GM15510 (cell line): ENCODE results near the gene FNDC3B.

ENCODE experiments used
- POLR2A ChIP-seq: IDR thresholded peaks from 3 replicates; pipeline ENCODE4 v1.6.1; 2011; ENCODE audit warnings: borderline replicate concordance; ENCODE audit not compliant: insufficient read length; ENCODE audit errors: extremely low read depth

FNDC3B gene

DNA sequence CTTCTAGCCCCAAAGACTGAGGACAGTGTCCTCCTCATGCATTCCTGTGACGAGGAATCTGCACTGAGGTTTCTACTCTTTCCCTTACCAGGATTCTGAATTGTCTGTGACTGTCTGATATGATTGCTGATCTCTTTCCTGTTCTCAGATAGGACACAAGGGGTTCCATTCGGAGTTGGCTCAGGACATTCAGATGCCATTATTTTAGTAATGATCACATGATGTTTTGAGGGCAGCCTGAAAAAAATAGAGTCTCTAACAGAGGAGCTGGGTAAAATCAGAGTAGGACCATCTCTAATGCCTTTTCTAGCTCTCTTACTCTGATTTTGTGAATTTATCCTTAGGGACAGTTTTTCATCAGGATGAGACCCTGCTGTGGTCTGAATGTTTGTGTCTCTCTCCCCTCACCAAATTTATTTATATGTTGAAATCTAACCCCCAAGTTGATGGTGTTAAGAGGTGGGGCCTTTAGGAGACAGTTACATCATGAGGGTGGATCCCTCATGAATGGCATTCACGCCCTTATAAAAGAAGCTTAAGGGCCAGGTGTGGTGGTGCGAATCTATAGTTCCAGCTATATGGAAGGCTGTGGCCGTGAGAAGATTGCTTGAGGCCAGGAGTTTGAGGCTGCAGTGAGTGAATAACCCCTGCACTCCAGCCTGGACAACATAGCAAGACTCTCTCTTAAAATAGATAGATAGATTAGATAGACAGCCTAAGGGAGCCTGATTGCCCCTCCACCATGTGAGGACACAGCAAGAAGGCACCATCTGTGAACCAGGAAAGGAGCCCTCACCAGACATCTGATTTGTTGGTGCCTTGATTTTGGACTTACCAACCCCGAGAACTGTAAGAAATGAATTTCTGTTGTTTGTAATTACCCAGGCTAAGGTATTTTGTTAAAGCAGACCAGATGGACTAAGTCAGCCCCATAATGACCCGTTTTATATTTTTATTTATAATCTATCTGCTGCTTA, 24.4 kb downstream of the FNDC3B start:
- no peak for TF ChIP-seq POLR2A

DNA sequence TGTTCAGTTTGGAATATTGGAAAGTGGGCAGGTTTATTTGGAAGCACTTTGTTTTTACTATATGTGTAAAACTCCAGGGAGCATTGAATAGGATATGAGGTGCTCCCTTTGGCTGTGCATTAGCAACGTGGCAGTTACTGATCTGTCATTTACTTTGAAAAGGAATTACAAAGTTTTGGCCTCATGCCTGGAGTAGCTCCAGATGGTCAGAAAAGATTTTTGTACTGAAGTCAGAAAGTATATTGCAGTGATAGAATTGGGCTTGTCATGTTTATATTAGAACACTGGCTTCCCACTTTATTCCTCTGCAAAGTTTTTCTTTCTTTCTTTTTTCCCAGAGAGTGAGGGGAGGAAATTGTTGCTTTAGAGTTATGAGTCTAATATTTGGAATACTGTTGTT, 26.1 kb downstream of the FNDC3B start:
- TF ChIP-seq POLR2A = no peak

DNA sequence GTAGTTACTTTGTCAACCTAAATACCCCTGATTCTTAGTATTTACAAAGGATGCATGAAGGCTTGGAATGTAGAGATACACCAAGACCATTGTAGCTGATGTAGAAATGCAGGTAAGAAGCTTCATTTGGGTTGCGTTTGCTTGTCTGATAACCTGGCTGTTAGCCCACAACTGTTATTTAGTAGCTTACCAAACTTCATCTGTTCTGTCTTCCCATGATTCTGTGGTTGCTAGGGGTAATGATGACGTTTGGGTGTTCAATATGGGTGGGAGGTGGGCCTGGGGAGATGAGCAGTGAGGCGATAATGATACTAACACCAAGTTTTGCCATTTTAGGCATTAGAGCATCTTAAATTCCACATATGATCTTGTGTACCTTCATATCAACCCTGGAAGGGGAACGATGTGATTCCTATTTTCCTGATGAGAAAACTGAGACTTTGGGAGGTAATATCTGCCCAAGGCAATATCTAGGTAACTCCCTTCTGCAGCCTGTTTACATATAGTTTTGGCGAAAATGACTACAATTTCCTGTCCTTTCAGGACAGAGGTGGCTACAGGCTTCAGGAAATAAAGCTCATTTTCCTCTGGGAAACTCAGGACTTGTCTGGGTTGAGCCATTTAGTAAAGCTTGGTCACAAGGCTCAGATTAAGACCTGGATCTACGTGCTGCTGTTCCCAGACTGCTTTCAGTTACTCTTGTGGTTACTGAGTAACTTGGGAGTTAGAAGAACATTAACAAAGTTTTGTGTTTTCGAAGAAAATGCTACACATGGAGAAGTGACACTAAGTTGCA, 26.8 kb downstream of the FNDC3B start:
- TF ChIP-seq POLR2A = no peak

DNA sequence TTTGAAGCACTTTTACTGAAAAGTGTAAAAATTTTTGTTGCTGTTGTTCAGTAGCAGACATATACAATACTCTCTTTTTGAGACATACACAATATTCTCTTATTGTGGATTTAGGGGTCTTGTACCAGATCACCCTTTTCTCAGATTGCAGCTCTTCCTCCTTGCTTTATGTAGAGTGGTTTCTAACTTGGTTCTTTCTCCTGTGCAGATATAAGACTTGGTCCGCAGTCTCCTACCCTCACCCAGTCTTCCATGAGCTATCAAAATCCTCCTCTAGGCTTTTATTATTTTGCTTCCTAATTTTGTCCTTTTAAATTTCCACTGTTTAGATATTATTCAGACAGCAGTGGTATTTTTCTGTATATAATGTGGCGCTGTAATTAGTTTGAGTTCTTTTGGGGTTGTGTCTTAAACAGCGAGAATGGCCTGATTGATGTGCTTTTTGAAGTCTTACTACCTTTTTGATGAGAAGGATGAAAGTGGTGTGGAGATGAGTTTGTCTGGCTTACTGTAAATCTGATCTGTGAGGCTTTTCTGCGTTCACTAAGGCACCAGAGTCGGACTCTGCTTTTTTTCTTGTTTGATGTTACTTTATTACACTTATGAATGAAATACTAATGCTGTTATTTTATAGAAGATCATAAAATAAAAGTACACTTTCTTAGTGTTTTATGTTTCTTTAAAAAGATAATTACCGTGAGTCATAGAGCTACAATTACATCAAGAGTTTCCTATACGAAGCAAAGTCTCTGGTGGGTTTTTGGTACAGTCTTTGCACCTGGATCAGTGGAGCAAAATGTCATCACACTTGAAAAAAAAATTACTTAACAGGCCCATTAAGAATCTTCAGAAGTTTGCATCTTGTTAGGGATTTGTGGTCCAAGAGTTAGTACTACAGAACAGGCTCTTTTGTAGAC, 27.8 kb downstream of the FNDC3B start:
- TF ChIP-seq POLR2A = no peak

DNA sequence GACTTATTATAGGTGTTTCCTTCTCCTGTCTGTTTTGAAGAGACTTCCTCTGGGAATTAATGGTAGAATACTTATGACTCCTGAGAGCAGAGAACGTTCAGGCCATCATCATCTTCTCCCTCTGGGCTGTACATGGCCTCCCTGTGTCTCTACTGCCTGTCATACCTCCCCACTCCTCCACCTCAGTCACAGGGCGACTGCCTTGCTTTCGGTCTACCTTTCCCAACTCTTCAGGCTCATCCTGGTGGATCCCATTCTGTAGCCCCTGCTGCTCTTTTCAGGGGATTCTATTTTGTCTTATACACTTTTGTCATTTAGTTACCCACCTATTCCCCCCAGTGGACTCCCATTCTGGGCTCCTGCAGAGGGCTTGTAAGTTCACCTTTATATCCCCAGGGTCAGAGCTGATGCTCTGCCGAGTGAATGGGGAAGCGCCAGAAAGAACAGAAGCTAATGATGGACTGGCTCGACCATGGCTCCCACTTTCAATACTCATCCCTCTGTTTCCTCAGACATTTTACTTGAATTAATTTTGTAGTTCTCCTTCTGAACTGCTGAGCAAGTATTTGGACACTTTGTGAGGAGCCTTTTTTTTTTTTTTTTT, 28.6 kb downstream of the FNDC3B start:
- TF ChIP-seq POLR2A = no peak

DNA sequence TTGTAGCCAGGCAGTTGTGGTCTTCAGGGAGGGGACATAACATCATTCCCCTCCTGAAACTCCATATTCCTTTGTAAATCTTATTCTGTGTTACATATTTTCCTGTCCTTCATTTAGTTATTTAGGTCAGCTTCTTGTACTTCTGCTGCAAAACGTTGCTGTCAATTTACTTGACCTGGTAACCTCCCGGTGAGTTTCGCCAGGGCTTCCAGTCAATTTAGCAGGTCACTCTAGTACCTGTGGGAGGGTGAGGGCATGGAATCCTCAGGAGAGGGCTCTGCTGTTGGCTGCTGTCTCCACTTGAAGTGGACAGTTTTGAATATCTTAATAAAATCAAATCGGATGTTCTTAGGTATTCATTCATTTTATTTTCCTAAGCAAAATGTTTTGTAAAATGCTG, 29.6 kb downstream of the FNDC3B start:
- TF ChIP-seq POLR2A = no peak

DNA sequence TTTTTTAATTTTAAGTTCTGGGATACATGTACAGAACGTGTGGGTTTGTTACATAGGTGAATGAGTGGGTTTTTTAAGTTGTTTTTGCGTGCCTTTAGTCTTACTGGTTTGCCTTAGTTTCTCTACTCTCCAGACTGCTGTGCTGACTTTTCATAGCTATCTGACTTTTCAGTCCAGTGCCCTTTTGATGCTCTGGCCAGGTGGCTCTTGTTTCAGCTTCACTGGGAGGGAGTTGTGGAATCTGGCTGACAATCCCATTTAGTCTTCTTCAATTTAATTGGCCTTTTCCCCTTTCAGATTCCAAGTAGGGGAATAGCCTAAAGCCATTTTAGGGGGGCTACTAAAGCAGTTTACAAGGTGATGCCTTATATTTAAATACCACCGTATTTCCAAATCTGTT, 30.1 kb downstream of the FNDC3B start:
- TF ChIP-seq POLR2A = no peak

DNA sequence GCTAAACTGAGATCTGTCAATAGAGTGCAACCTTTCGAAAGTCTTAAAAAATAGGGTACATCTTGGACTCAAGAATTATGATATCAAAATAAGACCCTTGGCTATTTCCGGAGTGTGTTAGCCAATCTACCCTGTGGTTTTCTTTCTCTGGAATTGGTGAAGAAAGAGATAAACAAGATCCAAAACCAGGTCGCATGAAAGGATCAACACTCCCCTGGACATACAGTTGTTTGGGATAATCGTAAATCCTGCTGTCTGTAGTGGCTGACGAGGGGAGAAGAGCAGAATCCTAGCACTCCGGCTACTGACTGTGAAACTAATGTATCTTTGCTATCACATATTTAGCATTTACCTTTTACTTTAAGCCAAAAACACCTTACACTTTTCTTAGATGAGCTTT, 30.9 kb downstream of the FNDC3B start:
- TF ChIP-seq POLR2A = no peak

DNA sequence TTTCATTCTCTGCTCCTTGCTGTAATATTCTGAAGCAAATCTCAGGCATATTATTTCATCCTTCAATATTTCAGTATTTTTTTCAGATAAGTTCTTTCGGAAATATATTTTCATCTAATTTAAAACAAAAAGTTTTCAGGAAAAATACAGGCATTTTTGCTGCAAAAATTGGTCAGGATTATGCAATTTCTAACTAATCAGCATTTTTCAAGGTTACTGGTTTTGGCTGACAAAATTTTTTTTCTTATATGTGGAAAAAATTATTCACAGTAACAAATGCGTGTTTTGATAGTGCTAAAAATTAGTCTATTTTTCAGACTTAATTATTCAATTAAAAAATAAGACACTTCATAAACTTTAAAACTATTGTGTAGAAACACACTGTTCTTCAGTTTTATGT, 31.4 kb downstream of the FNDC3B start:
- no peak for TF ChIP-seq POLR2A

DNA sequence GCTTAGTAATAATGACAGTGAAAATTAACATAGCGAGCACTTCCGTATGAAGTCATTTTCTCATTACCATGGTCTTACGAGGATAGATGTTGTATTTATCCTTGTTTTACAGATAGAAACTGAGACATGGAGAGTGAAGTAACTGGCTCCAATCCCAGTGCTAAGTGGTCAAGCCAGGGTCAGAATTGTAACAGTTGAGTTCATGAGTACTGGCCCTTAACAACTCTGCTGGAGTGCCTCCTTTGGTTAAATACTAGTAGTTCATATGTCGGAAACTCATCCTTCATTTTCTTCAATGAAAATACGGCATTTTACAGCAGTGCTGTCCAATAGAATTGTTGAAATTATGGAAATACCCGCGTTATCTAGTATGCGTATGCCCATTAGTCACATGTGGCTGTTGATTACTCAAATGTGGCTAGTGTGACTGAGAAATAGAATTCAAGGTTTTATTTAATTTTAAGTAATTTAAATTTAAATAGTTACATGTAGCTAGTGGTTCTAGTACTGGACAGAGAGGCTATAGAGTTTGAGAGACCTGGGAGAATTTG, 32.5 kb downstream of the FNDC3B start:
- no peak for TF ChIP-seq POLR2A

DNA sequence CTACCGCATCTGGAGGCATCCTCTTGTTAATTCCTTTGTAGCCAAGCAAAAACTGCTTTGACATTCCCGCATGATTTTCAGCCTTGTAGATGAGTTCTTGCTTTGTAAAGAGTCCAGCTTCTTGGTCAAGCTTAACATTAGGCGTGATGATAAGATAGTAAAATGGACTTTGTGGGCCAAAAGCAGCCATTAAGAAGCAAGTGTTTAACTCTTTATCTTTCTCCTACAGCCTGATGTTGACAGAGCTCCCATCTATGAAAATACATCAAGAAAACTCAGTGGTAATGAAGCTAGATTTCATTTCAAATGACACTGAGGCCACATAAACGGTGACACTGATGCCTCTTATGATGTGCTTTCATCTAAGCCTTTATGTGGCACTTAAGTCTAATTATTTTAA, 33.2 kb downstream of the FNDC3B start:
- no peak for TF ChIP-seq POLR2A

DNA sequence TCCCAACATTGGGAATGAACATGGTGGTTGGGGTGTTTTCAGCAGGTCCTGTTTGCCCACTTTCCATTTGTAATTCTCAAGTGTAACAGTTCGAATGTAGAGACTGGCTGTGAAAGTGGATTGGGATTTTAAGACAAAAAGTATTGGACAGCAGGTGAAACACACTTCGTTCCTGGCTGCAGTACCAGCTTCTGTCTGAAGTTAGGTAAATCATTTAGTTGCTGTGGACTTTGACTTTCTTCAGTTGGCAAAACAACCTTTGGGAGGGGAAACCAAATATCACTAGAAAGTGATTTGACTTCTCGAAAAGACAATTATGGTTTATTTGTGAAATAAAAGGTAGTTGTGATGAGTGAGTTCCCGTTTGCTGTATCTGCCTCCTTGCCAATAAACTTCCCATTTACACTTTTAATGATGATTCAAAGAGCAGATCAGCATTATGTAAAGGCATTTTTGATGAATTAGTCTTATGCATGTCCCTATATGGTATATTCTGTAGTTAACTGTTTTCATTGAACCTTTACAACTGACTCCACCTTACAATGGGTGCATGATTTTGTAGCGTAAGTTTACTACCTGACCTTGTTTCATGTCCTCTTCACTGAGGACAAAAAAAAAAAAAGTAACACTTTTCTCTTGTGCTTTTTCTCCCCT, 34.0 kb downstream of the FNDC3B start:
- no peak for TF ChIP-seq POLR2A

DNA sequence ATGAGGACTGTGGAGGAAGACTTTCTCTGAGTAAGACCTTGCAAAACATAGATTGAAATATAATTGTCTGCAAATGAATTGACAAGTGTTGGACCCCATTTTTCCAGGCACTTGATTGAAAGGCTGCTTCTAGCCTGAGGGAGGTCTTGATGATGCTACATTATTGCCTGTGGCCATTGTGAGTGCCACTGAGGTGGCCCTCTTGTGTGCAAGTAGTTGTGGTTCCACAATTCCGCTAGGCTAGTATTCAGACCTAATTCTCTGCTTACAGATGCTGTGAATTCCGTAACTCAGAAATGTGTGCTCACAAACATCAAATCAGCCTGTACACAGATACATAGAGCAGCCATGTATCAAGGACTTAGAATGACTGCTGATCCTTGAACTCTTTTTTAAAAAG, 34.7 kb downstream of the FNDC3B start:
- TF ChIP-seq POLR2A = no peak
